DMS153 treated with DMSO at 0.1 percent for 48 hours (cell line): ENCODE measurements around the gene AFAP1L1.
"Not testable (repeated sequence)": the region's sequence is repeated elsewhere in the genome, so short reads cannot be mapped to it uniquely, and the experiment has no call there.

Experiments
- DNase-seq: peaks from one replicate; lab custom pipeline; 2025; ENCODE audit not compliant: unreplicated experiment; lab: John Stamatoyannopoulos, UW

AFAP1L1 gene

GRCh38 chr5:149387081-149387631, 115.5 kb downstream of the AFAP1L1 start:
- no peak for DNase-seq

GRCh38 chr5:149387982-149388381, 116.3 kb downstream of the AFAP1L1 start:
- DNase-seq = no peak

- no peak for DNase-seq
Measured at GRCh38 chr5:149388498-149389190, 117.0 kb downstream of the AFAP1L1 start.

GRCh38 chr5:149389552-149390495, 118.2 kb downstream of the AFAP1L1 start:
- no peak for DNase-seq

- not testable (repeated sequence) for DNase-seq
Measured at GRCh38 chr5:149391076-149391475, 119.4 kb downstream of the AFAP1L1 start.
